Fibroblast of mammary gland (primary cell): ENCODE data around the gene KSR1.
A peak's percentile ranks its signal among the peaks of the same experiment; 100 is the strongest.

Experiments used
- DNase-seq: peaks from one replicate; pipeline ENCODE4 v3.0.0-alpha.2; 2010; ENCODE audit warnings: low read depth
- H3K4me3 ChIP-seq: 2 replicates; pipeline ENCODE4 v1.5.1; 2011; ENCODE audit warnings: low read depth, mild to moderate bottlenecking, low read length, moderate library complexity; ENCODE audit not compliant: control insufficient read depth
- CTCF ChIP-seq: conservative IDR thresholded peaks from 2 replicates; pipeline ENCODE4 v1.5.1; 2011; ENCODE audit warnings: low read depth, low read length, inconsistent platforms; ENCODE audit not compliant: control insufficient read depth, insufficient read depth

KSR1 gene

GRCh38 chr17:27455236-27455913 is 873 bp upstream of the KSR1 start:
- H3K4me3 ChIP-seq: no peak overlapping the region
- no peak for TF ChIP-seq CTCF
- DNase-seq: no peak

- no peak for TF ChIP-seq CTCF
- no peak for DNase-seq
- peak overlapping the region; percentile 52 for H3K4me3 ChIP-seq
These were observed 572 bp downstream of the KSR1 start for GRCh38 chr17:27456681-27457359.

GRCh38 chr17:27457360-27457715 is 1.1 kb downstream of the KSR1 start:
- no peak for TF ChIP-seq CTCF
- peak overlapping the region; percentile 52 for H3K4me3 ChIP-seq
- no peak for DNase-seq

GRCh38 chr17:27457731-27458523 is 1.7 kb downstream of the KSR1 start:
- H3K4me3 ChIP-seq: no peak overlapping the region
- no peak for DNase-seq
- TF ChIP-seq CTCF: no peak

GRCh38 chr17:27458524-27458908 is 2.3 kb downstream of the KSR1 start:
- TF ChIP-seq CTCF: no peak
- H3K4me3 ChIP-seq: no peak overlapping the region
- no peak for DNase-seq

GRCh38 chr17:27459433-27459832 is 3.2 kb downstream of the KSR1 start:
- no peak for DNase-seq
- no peak for TF ChIP-seq CTCF
- no peak overlapping the region for H3K4me3 ChIP-seq
